HepG2 (cell line): ENCODE results near the gene MUCL3. TPM values are rescaled to one million over a fixed set of nuclear protein-coding genes. Genes with fewer than 3 reads are reported as not detected.

Experiments used
- ATAC-seq: fragments of 200-7000 bp; cut with Tn5 transposase; 3 replicates; pipeline ENCODE4 v1.9.1; 2020; ENCODE audit warnings: mild to moderate bottlenecking, moderate library complexity
- BruUV-seq: library from RNA; stranded (reverse); fragments of 400-500 nt; replicated peaks from 2 replicates; lab custom pipeline; 2021; lab: Mats Ljungman, UMichigan
- CTCF ChIA-PET: fragments of 300-600 bp; formaldehyde crosslinking; extraction: SDS; loops from one replicate; lab custom pipeline; 2021; ENCODE audit warnings: low total read pairs, inconsistent platforms, low intra/inter-chr PET ratio; lab: Yijun Ruan, JAX
- POLR2A ChIA-PET: fragments of 350-600 bp; sonication (Branson Sonifier 250); formaldehyde crosslinking; loops from one replicate; lab custom pipeline; 2020; ENCODE audit warnings: antibody characterized with exemption, inconsistent platforms; lab: Yijun Ruan, JAX
- DNase-seq: peaks from one replicate; pipeline ENCODE4 v3.0.0-alpha.2; 2015; ENCODE audit warnings: low spot score
- FAIRE-seq: peaks from 3 replicates; lab custom pipeline; 2011; peaks lifted over from hg19 to GRCh38; lab: Jason Lieb, UNC
- H2AFZ ChIP-seq: one replicate; pipeline ENCODE4 v1.6.1; 2011; ENCODE audit warnings: low read length, inconsistent platforms
- H3K27ac ChIP-seq: fragments of 300-600 bp; 3 replicates; pipeline ENCODE4 v1.8.0; 2011; ENCODE audit warnings: mixed run types, mild to moderate bottlenecking, mixed read lengths, low read length, inconsistent platforms; ENCODE audit not compliant: insufficient read depth; ENCODE audit errors: extremely low read length
- H3K27me3 ChIP-seq, 2 experiments: fragments of 200-600 bp in 1 of 2; 2 replicates in 1 of 2; 3 replicates in 1 of 2; pipeline versions ENCODE4 v1.6.0 to v1.8.0; 2011; ENCODE audit warnings: low read length in 2 of 2, mild to moderate bottlenecking in 2 of 2, moderate library complexity in 2 of 2, inconsistent platforms in 1 of 2; ENCODE audit not compliant: insufficient read depth in 2 of 2, control insufficient read depth in 1 of 2
- H3K36me3 ChIP-seq, 2 experiments: fragments of 200-600 bp in 1 of 2; replicated peaks in 1 of 2; 2 replicates in 1 of 2; 3 replicates in 1 of 2; pipeline versions ENCODE4 v1.5.1 to v1.8.0; 2011; ENCODE audit warnings: low read length in 2 of 2, inconsistent platforms in 1 of 2; ENCODE audit not compliant: insufficient read depth in 2 of 2, control insufficient read depth in 1 of 2
- H3K4me1 ChIP-seq: 2 replicates; pipeline ENCODE4 v1.5.1; 2012; ENCODE audit warnings: low read length, inconsistent platforms; ENCODE audit not compliant: insufficient read depth
- H3K4me2 ChIP-seq: 2 replicates; pipeline ENCODE4 v1.6.0; 2011; ENCODE audit warnings: low read depth, low read length, inconsistent platforms
- H3K4me3 ChIP-seq, 3 experiments: fragments of 200-600 bp in 1 of 3; sonication (generic), shearing (Covaris generic) in 1 of 3; replicated peaks in 1 of 3; 2 replicates each; pipeline ENCODE4 v1.5.1; 2011 to 2016; ENCODE audit warnings: low read length in 3 of 3, inconsistent platforms in 2 of 3, low read depth in 2 of 3, mild to moderate bottlenecking in 2 of 3, control low read depth in 1 of 3, mixed read lengths in 1 of 3; ENCODE audit not compliant: insufficient read depth in 1 of 3
- H3K79me2 ChIP-seq: one replicate; pipeline ENCODE4 v1.6.1; 2011; ENCODE audit warnings: low read length, inconsistent platforms; ENCODE audit not compliant: insufficient read depth
- H3K9ac ChIP-seq: 2 replicates; pipeline ENCODE4 v1.6.0; 2011; ENCODE audit warnings: mild to moderate bottlenecking, low read depth, low read length, inconsistent platforms; ENCODE audit not compliant: insufficient read depth
- H3K9me3 ChIP-seq: 2 replicates; pipeline ENCODE4 v1.5.1; 2012; ENCODE audit warnings: mild to moderate bottlenecking, low read length
- H4K20me1 ChIP-seq: 2 replicates; pipeline ENCODE4 v1.6.0; 2011; ENCODE audit warnings: inconsistent platforms, mild to moderate bottlenecking, low read length, moderate library complexity; ENCODE audit not compliant: insufficient read depth
- CBX5 ChIP-seq: sonication (generic); formaldehyde crosslinking; IDR thresholded peaks from 2 replicates; pipeline ENCODE4 v1.4.0; 2020; ENCODE audit warnings: missing genetic modification reagents, borderline replicate concordance
- GLI4 ChIP-seq: sonication (generic); formaldehyde crosslinking; IDR thresholded peaks from 2 replicates; pipeline ENCODE4 v1.5.1; 2020; ENCODE audit warnings: missing genetic modification reagents, mild to moderate bottlenecking, moderate library complexity, borderline replicate concordance
- HMG20B ChIP-seq: conservative IDR thresholded peaks from 2 replicates; pipeline ENCODE4 v1.6.1; 2016; ENCODE audit warnings: missing genetic modification reagents, missing compliant biosample characterization
- LBX2 ChIP-seq: sonication (generic); formaldehyde crosslinking; IDR thresholded peaks from 2 replicates; pipeline ENCODE4 v1.5.0; 2020; ENCODE audit warnings: missing genetic modification reagents, mild to moderate bottlenecking, borderline replicate concordance
- SOX6 ChIP-seq, 2 experiments: fragments of 450-650 bp in 1 of 2; sonication (generic) in 1 of 2; formaldehyde crosslinking in 1 of 2; IDR thresholded peaks; 2 replicates each; pipeline versions ENCODE4 v1.4.0 to v1.6.1; 2017 to 2020; ENCODE audit warnings: antibody characterized with exemption in 1 of 2, mild to moderate bottlenecking in 1 of 2, missing genetic modification reagents in 1 of 2
- STAT5B ChIP-seq: sonication (generic); formaldehyde crosslinking; IDR thresholded peaks from 2 replicates; pipeline ENCODE4 v1.4.0; 2020; ENCODE audit warnings: missing genetic modification reagents
- ZNF180 ChIP-seq: sonication (generic); formaldehyde crosslinking; IDR thresholded peaks from 2 replicates; pipeline ENCODE4 v1.4.0; 2020; ENCODE audit warnings: low read depth, missing genetic modification reagents, borderline replicate concordance
- ZNF337 ChIP-seq: sonication (generic); formaldehyde crosslinking; IDR thresholded peaks from 2 replicates; pipeline ENCODE4 v1.5.1; 2020; ENCODE audit warnings: missing genetic modification reagents, low read depth, mild to moderate bottlenecking, borderline replicate concordance
- ZNF343 ChIP-seq: sonication (generic); formaldehyde crosslinking; IDR thresholded peaks from 2 replicates; pipeline ENCODE4 v1.4.0; 2020; ENCODE audit warnings: mild to moderate bottlenecking, missing genetic modification reagents
- ZNF441 ChIP-seq: sonication (generic); formaldehyde crosslinking; IDR thresholded peaks from 2 replicates; pipeline ENCODE4 v1.7.0; 2021; ENCODE audit warnings: missing genetic modification reagents, borderline replicate concordance
- WGBS: methylation state at CpG from one replicate; pipeline ENCODE4 v1.1.6; 2017; ENCODE audit warnings: low lambda C conversion rate; 5-methylcytosine and 5-hydroxymethylcytosine counted together
- in situ Hi-C: cut with HindIII; loops from 2 replicates; pipeline ENCODE4 v1.10.0; 2017; ENCODE audit warnings: low pct_unique_long_range_greater_than_20kb; ENCODE audit not compliant: extremely low pct_ligation_motif_present
- intact Hi-C: fragments of 100-400 bp; cut with micrococcal nuclease; formaldehyde crosslinking; loops from one replicate; pipeline ENCODE4 v1.10.0; 2022; ENCODE audit not compliant: unreplicated experiment
- polyA plus RNA-seq, 8 experiments: library from polyadenylated mRNA; depleted of rRNA in 3 of 8; stranded (reverse) in 7 of 8; unstranded in 1 of 8; fragments of >200 nt; fragmentation: Illumina TruSeq in 4 of 8; extraction: Trizol in 4 of 8; gene quantifications; 2 replicates each; pipeline versions ENCODE4 v1.2.1 to v1.2.3, GENCODE V29; 2011 to 2016; ENCODE audit warnings: low read depth in 4 of 8, missing spikeins in 1 of 8, mixed read lengths in 1 of 8; ENCODE audit not compliant: insufficient read depth in 1 of 8
- total RNA-seq, 5 experiments: library from RNA; depleted of rRNA; stranded (reverse); fragments of >200 nt; fragmentation: Illumina TruSeq; extraction: Trizol; gene quantifications; 2 replicates each; pipeline ENCODE4 v1.2.3, GENCODE V29; 2016; ENCODE audit warnings: low read depth in 1 of 5
- TF ChIP-seq, protein P1 (sequence below): IDR thresholded peaks from 2 replicates; pipeline ENCODE4 v1.4.0; 2020; ENCODE audit warnings: mild to moderate bottlenecking, missing genetic modification reagents

The MUCL3 gene
- total and polyA plus RNA-seq, 2 of the 13 experiments (the other 11 are each of a cell fraction or from before 2014, with no cell fraction given) = not detected

DNA sequence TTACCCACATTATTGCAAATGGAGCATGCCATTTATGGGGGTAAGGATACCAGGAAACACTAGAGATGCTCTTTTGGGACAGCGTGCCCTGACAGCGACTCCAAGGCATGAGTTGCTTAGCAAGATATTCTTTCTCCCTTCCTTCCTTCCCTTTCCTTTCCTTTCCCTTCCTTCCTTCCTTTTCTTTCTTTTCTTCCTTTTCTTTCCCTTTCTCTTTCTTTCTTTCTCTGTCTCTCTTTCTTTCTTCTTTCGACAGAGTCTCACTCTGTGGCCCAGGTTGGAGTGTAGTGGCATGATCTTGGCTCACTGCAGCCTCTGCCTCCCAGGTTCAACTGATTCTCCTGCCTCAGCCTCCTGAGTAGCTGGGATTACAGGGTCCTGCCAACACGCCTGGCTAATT is 3.3 kb downstream of the MUCL3 start:
- no peak for TF ChIP-seq LBX2 (CRISPR knock-in tag)
- no peak for TF ChIP-seq ZNF343 (CRISPR knock-in tag)
- no peak for TF ChIP-seq ZNF180 (CRISPR knock-in tag)
- TF ChIP-seq SOX6 (IDR thresholded peaks at IDR 0.05) = 0 out of 2 replicates have a peak, but pooled peaks have one; percentile 42
- no peak for TF ChIP-seq SOX6 (CRISPR knock-in tag; IDR thresholded peaks at IDR 0.05)
- CTCF ChIA-PET = no interaction called here
- H3K4me2 ChIP-seq = no peak overlapping the region
- H3K27ac ChIP-seq = no peak overlapping the region
- H4K20me1 ChIP-seq = no peaks in the 10 kb centered on the region
- no peak overlapping the region for H3K4me3 ChIP-seq
- ATAC-seq = no peak
- intact Hi-C loops (no loop called here), in situ Hi-C loops (no loop called here)
- H3K4me1 ChIP-seq = peaks cover 18% of the 10 kb centered on the region
- 53% methylated on average over 4 of the region's 4 CpGs for WGBS
- H3K9me3 ChIP-seq = no peaks in the 10 kb centered on the region
- H3K9ac ChIP-seq = no peak overlapping the region
- no peaks in the 10 kb centered on the region for H3K36me3 ChIP-seq
- H2AFZ ChIP-seq = no peak overlapping the region
- H3K27me3 ChIP-seq = peaks cover 0 to 30% of the 10 kb centered on the region in 2 experiments; a peak in 4 of 5 replicates
- POLR2A ChIA-PET = no interaction called here
- DNase-seq = no peak
- BruUV-seq = no TSS peak
- no peak for FAIRE-seq
- H3K79me2 ChIP-seq = no peaks in the 10 kb centered on the region

- WGBS = 28% methylated on average over 5 of the region's 5 CpGs
- intact Hi-C loops = no loop called here
- H2AFZ ChIP-seq = no peak overlapping the region
- H3K9ac ChIP-seq = no peak overlapping the region
- DNase-seq = no peak
- CTCF ChIA-PET = no interaction called here
- no peak for ATAC-seq
- POLR2A ChIA-PET = no interaction called here
- H3K4me2 ChIP-seq = no peak overlapping the region
- H3K79me2 ChIP-seq = no peaks in the 10 kb centered on the region
- H3K4me1 ChIP-seq = peaks cover 13% of the 10 kb centered on the region
- no peaks in the 10 kb centered on the region for H3K36me3 ChIP-seq
- no peak for FAIRE-seq
- peaks cover 0 to 20% of the 10 kb centered on the region in 2 experiments; a peak in 4 of 5 replicates for H3K27me3 ChIP-seq
- no peak overlapping the region for H3K27ac ChIP-seq
- H3K9me3 ChIP-seq = no peaks in the 10 kb centered on the region
- no peak for TF ChIP-seq ZNF441 (CRISPR knock-in tag)
- no peak for TF ChIP-seq STAT5B (CRISPR knock-in tag)
- TF ChIP-seq, protein P1, sequence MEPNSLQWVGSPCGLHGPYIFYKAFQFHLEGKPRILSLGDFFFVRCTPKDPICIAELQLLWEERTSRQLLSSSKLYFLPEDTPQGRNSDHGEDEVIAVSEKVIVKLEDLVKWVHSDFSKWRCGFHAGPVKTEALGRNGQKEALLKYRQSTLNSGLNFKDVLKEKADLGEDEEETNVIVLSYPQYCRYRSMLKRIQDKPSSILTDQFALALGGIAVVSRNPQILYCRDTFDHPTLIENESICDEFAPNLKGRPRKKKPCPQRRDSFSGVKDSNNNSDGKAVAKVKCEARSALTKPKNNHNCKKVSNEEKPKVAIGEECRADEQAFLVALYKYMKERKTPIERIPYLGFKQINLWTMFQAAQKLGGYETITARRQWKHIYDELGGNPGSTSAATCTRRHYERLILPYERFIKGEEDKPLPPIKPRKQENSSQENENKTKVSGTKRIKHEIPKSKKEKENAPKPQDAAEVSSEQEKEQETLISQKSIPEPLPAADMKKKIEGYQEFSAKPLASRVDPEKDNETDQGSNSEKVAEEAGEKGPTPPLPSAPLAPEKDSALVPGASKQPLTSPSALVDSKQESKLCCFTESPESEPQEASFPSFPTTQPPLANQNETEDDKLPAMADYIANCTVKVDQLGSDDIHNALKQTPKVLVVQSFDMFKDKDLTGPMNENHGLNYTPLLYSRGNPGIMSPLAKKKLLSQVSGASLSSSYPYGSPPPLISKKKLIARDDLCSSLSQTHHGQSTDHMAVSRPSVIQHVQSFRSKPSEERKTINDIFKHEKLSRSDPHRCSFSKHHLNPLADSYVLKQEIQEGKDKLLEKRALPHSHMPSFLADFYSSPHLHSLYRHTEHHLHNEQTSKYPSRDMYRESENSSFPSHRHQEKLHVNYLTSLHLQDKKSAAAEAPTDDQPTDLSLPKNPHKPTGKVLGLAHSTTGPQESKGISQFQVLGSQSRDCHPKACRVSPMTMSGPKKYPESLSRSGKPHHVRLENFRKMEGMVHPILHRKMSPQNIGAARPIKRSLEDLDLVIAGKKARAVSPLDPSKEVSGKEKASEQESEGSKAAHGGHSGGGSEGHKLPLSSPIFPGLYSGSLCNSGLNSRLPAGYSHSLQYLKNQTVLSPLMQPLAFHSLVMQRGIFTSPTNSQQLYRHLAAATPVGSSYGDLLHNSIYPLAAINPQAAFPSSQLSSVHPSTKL (CRISPR knock-in tag) = no peak
- no peak for TF ChIP-seq HMG20B
- no peak for TF ChIP-seq GLI4 (CRISPR knock-in tag)
- no peak for TF ChIP-seq ZNF337 (CRISPR knock-in tag)
- no peak for TF ChIP-seq CBX5 (CRISPR knock-in tag)
- in situ Hi-C loops = no loop called here
- no TSS peak for BruUV-seq
- no peak overlapping the region for H3K4me3 ChIP-seq
- H4K20me1 ChIP-seq = no peaks in the 10 kb centered on the region
Observed at GRCh38 chr6:30945281-30945680, 4.5 kb downstream of the MUCL3 start.
